GM19099 (cell line): Measurements from ENCODE around the gene SSR1.

ENCODE experiments used
- POLR2A ChIP-seq: IDR thresholded peaks from 3 replicates; pipeline ENCODE4 v1.6.1; 2011; ENCODE audit warnings: low read depth; ENCODE audit not compliant: insufficient read length; ENCODE audit errors: extremely low read depth

Gene SSR1

DNA sequence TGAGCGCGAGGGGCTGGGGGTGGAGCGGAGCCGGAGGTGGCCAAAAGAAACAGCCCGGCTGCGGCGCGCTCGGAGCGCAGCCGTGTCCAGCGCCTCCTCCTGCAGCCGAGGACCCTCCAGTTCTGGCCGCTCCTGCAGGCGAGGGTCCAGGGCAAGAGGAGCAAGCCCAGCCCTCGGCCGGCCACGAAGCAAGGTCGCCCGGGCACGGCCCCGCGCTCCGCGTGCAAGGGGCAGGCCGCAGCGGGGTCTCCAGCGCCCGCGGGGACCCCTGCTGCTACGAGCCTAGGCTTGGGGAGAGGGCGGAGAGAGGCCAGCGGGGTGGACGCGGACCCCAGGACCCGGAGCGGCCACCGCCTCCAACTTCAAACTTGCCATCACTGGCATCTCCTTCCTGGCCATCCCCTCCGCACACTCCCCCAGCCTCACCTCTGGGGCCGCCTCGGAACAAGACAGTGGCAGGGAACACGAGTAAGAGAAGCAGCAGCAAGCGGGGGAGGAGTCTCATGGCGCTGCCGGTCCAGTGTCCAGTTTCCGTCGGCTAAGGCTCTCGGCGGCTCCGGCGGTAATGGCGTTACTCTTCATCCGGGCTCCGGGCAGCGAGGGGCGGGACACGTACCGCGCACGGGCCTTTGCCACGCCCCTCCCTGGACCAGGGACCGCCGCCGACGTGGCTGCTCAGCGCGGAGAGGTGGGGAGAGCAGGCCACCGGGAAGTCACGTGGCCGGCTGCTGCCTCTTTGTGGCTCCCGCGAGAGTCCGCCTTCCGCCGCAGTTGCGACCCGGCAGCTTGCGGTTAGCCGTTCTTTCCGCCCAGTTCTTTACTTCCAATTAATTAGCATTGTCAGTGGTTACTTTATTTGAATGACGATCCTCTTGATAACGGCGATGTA is at the start of gene SSR1:
TSS of gene SSR1 (minus strand) at position 584 of the 889 bp plus-strand sequence. CDS start at position 505, 79 bp downstream.
- peak; percentile 91 for TF ChIP-seq POLR2A

DNA sequence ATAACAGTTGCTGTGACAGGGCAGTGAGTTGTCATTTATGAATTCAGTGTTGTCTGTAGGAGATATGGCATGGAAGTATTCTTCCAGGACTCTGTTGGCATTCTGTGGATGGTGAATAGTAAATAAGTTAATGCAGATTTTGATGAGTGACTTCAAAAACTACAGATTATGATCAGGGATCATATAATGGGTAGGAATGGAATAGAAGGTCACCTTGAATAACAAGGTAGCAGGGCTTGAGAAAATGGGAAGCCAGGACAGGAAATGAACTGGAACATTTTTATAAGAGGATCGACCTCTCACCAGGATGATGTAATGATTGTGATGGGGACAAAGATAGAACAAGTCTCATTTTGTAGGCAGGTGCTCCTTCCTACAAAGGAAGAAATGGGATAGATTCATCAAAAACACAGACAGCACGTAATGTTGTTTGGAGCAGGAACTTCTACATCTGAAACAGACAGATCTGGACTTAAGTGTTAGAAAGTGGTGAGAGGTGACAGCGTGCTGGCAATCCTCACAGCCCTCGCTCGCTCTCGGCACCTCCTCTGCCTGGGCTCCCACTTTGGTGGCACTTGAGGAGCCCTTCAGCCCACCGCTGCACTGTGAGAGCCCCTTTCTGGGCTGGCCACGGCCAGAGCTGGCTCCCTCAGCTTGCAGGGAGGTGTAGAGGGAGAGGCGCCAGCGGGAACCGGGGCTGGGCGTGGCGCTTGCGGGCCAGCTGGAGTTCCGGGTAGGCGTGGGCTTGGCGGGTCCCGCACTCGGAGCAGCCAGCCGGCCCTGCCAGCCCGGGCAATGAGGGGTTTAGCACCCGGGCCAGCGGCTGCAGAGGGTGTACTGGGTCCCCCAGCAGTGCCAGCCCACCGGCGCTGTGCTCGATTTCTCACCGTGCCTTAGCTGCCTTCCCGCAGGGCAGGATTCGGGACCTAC is 30.8 kb upstream of the SSR1 start:
- no peak for TF ChIP-seq POLR2A

DNA sequence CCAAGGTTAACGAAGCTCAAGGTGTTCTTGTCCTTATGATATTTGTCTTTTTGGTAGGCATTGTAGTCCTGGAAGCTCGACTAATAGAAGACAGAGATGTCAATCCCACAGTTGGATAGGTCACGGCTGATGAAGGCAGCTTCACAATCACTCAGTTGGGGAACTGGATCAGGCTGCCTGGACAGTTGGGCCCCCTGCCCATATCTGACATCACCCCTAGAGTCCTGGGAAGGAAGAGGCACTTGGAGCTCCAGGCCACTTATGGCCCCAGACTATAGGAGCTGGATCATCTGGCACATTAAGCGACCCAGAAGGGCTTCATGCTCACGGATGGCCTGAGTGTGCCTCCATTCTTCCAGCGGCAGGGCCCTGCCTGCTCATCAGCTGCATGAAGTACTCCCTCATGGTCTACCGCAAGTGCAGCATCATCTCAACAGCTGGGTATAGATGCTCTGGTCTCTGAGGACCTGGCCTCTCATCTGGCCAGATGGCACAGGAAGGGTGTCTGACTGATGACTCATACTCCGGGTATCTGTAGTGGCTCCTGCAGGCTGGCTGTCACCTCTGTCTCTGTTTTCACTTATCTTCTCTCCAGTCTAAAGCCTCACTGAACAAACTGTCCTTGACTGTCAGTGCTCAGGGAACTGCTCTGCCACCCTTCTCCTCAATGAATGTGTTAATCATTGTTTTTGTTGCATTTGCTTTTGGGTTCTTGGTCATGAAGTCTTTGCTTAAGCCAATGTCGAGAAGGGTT is 29.2 kb upstream of the SSR1 start:
- TF ChIP-seq POLR2A, result no peak

DNA sequence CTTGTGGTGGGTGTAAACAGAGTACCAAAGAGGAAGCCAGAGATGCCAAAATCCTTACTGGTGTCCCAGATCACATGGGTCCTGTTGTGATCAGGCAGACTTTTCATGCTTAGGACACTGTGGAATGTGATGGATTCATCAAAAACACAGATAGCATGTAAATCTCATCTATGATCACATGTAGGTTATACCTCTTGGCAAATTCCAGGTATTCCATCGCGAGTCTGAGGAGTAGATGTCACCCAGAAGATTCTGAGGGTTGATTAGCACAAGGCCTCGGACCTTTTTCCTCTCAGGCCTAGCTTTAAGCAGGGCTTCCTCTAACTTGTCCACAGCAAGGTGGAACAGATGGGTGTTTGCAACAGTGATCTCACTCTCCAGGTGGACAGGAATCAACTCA is 28.3 kb upstream of the SSR1 start:
- TF ChIP-seq POLR2A, result no peak

DNA sequence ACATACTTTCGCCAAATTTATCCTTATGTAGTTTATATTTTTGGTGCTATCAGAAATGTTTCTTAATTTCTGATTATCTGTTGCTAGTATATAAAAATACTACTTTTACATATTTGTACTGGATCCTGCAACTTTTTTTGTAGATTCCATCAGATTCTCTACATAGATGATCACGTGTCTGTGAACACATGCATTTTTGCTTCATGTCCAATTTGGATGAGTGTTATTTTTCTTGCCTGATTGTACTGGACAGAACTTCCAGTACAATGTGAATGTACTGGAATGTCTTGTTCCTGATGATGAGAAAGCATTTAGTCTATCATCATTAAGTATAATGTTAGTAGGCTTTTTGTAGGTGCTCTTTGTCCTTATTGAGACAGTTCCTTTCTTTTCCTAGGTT is 25.0 kb upstream of the SSR1 start:
- no peak for TF ChIP-seq POLR2A

DNA sequence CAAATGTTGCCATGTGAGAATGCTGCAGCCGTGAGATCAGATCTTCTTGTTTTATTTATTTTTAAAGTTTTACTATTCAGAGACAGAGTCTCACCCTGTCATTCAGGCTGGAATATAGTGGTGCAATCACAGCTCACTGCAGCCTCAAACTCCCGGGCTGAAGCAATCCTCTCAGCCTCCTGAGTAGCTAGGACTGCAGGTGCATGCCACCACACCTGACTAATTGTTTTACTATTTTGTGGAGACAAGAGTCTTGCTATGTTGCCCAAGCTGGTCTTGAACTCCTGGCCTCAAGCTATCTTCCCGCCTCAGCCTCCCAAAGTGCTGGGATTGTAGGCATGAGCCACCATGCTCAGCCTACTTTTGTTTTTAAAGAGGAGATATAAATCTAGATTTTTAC is 22.5 kb upstream of the SSR1 start:
- no peak for TF ChIP-seq POLR2A

DNA sequence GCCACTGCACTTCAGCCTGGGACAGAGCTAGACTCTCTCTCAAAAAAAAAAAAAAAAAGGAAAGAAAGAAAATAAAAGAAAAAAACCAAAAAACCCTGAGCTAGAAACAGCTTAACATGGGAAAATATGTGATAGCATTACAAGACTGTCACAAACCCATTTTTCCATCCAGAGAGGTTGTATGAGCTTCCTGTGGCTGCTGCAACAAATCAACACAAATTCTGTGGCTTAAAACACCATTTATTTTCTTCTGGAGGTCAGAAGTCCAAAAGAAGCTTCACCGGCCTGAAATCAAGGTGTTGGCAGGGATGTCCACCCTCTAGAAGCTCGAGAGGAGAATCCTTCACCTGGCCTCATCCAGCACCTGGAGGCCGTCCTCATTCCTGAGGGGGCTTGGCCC is 21.7 kb upstream of the SSR1 start:
- TF ChIP-seq POLR2A, result no peak

DNA sequence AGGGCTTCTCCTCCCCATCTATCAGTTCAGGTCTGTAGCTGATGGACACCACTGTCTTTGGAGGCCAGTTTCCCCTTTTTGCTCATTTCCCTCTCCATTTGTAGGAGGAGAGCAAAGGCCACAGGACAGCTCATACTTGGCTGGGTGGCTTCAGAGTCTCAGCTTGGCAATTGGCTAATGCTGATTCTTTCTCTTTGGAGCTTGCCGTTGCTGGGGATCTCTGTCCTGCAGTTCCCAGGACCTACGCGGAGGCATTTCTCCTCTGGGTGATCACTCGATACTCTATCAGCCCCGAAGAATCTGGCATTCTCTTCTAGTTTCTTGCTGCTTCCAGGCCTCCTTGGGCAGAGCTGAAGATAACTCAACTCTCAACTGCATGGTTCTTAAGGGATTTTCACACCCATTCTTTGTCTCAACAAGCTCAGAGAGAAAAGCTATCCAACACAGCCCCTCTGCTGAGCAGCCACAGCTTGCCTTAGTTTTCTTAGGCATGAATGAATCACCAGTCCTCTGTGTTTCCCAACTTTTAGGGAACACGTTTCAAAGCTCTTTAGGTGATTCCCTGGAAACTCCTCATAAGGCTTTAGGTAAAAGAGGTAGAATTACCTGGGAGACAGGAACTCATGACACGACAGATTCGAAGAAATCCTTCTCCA is 19.2 kb upstream of the SSR1 start:
- TF ChIP-seq POLR2A, result no peak

DNA sequence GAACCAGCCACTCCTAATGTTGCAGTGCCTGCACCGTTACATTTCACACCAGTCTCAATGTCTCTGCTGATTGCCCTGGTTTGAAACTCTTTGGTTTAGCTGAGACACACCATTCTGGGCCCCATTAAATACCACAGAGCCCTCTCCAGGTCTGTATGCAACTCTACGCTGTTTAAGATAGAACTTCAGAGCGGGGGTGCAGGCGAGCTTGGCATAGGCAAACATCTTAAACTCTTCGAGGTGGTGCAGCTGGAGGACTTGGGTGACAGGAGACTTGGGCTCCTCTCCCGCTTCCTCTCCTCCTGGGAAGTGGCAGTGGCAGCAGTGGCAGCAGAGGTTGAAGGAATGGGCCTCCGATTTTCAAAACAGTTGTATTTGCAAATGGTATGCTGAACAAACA is 18.5 kb upstream of the SSR1 start:
- TF ChIP-seq POLR2A, result no peak

DNA sequence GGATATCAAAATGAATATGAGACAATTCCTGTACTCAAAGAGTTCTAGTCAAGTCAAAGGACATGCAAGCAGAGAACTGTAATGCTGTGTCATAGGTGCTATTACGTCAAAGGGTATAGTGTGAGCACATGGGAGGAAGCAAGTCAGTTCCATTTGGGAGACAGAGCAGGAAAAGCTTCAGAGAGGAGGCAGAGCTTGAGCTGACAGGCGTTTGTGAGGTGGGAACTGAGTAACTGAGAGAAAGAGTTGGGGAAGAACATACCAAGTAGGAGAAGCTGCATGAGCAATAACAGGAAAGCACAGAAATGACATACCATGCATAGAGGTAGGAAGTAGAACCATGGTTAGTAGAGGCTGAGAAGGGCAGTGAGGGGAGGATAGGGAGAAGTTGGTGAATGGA is 15.2 kb upstream of the SSR1 start:
- no peak for TF ChIP-seq POLR2A

DNA sequence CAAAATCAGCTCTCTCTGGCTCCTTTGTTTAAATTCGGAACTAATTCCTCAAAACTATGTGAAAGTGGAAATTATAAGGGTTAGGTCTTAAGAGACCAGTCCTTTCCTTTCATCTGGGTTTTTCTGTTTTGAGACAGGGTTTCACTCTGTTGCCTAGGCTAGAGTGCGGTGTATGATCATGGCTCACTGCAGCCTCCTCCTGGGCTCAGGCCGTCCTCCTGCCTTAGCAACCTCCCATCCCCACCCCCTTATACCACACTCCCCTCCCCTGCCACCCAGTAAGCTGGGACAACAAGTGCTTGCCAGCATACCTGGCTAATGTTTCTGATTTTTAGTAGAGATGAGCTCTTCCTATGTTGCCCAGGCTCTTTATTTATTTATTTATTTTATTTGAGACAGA is 12.8 kb upstream of the SSR1 start:
- no peak for TF ChIP-seq POLR2A

DNA sequence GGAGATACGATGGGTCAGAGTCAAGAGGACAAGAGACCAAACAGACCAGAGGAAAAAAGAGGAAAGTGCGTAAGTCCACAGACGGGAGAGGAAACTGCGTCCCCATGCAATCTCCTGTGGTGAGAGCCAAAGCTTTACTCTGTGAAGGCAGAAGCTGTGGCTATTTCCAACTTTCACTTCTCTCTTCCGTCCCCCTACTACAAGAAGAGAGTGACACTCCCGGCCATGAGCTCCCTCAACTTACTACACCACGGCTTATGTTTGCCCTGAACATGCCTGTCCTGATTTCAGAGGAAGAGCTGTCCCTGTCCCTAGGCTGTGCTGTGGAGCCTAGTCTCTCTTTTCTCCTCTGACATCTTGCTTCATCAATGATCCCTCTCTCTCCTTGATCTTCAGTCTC is 11.5 kb upstream of the SSR1 start:
- no peak for TF ChIP-seq POLR2A

DNA sequence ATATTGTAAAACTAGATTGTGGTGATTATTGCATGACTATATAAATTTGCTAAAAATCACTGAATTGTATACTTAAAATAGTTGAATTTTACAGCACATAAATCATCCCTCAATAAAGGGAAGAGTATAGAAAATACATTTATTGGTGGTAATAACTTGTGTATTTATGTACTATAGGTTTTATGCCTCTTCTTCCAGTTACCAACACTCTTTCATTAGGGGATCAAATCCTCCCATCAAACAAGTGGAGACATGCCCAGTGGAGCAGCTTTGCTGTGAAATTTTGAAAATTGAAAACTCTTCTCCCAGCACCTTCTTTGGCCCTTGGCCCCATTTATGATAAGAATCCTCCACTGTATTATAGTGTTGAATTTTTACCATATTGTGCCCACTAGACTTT is 10.1 kb upstream of the SSR1 start:
- no peak for TF ChIP-seq POLR2A

DNA sequence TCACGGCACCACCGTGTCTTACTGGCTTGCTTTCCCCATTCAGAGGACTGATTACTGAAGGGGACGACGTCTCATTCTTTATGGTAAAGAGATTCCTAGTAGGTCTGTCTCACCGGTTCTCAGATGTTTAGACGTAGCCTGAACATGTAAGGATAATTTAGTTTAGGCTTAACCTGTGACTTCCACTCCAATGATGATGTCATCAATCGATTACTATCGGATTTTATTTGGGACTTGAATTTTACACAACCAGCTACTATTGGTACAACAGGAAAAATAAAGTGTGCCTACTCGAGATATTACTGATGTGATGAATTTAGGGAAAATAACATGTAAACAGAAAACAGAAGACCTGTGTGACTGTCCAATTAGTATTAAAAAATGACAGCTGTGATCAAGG is 4.5 kb upstream of the SSR1 start:
- no peak for TF ChIP-seq POLR2A
